ENCODE measurements around the gene SNRPD3.

DNA sequence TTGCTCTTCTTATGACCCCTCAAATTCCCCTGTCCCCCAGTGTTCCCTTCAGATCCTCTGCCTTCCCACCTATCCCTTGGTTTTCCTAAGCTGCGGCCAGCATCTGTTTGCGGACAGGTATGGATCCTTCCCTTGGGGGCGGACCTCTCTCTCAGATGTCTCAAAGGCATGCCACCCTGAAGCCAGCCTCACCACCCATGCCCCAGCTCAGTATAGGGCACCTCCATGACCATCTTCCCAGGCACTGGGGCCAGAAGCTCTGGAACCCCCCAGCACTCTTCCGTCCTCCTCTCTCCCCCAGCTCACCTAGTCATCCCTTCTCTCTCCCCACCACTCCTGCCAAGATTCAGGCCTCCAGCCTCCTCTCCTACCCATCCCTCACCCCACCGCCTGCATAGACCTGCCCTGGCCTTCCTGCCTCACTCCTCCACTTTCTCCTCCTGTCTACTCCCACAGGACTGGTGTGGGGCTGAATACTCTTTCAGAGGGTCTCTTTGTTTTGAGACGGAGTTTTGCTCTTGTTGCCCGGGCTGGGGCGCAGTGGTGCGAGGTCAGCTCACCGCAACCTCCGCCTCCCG, 34.9 kb downstream of the SNRPD3 start:
- TF ChIP-seq, protein P1, sequence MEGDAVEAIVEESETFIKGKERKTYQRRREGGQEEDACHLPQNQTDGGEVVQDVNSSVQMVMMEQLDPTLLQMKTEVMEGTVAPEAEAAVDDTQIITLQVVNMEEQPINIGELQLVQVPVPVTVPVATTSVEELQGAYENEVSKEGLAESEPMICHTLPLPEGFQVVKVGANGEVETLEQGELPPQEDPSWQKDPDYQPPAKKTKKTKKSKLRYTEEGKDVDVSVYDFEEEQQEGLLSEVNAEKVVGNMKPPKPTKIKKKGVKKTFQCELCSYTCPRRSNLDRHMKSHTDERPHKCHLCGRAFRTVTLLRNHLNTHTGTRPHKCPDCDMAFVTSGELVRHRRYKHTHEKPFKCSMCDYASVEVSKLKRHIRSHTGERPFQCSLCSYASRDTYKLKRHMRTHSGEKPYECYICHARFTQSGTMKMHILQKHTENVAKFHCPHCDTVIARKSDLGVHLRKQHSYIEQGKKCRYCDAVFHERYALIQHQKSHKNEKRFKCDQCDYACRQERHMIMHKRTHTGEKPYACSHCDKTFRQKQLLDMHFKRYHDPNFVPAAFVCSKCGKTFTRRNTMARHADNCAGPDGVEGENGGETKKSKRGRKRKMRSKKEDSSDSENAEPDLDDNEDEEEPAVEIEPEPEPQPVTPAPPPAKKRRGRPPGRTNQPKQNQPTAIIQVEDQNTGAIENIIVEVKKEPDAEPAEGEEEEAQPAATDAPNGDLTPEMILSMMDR (conservative IDR thresholded peaks at IDR 0.05; ENCODE audit: low read depth, low read length), result no peak
- TF ChIP-seq EZH2 (IDR thresholded peaks at IDR 0.05; ENCODE audit: low read length, unreplicated experiment), result no peak

Measured in PC-3 (cell line).